ENCODE measurements around the gene PTPRN2.

DNA sequence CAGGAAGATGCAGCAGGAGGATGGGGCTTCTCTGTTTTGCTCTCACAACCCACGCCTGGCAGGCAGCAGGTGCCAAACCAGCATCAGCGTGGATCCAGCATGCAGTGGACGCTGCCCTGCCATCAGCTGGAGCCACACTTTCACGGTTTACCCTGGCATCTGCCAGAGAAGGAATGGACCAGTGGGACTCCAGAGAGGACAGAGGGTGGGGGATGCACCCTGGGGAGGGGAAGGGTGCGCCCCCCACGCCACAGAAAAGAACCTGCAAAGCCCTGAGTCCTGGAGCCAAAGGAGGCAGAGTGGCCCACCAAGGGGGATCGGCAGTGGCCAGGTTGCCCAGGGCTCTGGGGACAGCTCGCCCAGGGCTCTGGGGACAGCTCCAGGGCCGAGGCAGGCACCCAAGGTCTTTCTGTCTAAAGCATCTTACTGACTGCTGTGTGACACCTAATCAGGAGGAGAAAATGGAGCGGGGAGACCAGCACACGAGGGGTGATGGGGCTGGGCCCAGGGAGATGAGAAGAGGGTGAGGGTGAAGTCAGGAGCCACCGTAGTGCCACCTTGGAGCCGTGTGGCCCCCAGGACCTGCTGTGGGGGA lies 1025.7 kb downstream of the PTPRN2 start:
- no peak for TF ChIP-seq RAD21 (IDR thresholded peaks at IDR 0.05; ENCODE audit: low read depth)
- TF ChIP-seq, protein P1, sequence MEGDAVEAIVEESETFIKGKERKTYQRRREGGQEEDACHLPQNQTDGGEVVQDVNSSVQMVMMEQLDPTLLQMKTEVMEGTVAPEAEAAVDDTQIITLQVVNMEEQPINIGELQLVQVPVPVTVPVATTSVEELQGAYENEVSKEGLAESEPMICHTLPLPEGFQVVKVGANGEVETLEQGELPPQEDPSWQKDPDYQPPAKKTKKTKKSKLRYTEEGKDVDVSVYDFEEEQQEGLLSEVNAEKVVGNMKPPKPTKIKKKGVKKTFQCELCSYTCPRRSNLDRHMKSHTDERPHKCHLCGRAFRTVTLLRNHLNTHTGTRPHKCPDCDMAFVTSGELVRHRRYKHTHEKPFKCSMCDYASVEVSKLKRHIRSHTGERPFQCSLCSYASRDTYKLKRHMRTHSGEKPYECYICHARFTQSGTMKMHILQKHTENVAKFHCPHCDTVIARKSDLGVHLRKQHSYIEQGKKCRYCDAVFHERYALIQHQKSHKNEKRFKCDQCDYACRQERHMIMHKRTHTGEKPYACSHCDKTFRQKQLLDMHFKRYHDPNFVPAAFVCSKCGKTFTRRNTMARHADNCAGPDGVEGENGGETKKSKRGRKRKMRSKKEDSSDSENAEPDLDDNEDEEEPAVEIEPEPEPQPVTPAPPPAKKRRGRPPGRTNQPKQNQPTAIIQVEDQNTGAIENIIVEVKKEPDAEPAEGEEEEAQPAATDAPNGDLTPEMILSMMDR (IDR thresholded peaks at IDR 0.05 in 2 of 3, conservative IDR thresholded peaks at IDR 0.05 in 1 of 3; ENCODE audit: borderline replicate concordance in 1 of 3, insufficient read depth in 1 of 3, low read depth in 2 of 3, low read length in 2 of 3) = no peak
- TF ChIP-seq POLR2AphosphoS5 (IDR thresholded peaks at IDR 0.05; ENCODE audit: low read depth, low read length) = no peak
- TF ChIP-seq EZH2phosphoT487 (IDR thresholded peaks at IDR 0.05; ENCODE audit: borderline replicate concordance) = no peak
